CD4-positive, alpha-beta T cell treated with Interleukin-15 for 1 hour (primary cell): Measurements from ENCODE around the gene MYO5A.
"Not testable (repeated sequence)": the region's sequence is repeated elsewhere in the genome, so short reads cannot be mapped to it uniquely, and the experiment has no call there.

Experiments
- DNase-seq: peaks from one replicate; pipeline ENCODE4 v3.0.0-alpha.2; 2020

MYO5A gene

DNA sequence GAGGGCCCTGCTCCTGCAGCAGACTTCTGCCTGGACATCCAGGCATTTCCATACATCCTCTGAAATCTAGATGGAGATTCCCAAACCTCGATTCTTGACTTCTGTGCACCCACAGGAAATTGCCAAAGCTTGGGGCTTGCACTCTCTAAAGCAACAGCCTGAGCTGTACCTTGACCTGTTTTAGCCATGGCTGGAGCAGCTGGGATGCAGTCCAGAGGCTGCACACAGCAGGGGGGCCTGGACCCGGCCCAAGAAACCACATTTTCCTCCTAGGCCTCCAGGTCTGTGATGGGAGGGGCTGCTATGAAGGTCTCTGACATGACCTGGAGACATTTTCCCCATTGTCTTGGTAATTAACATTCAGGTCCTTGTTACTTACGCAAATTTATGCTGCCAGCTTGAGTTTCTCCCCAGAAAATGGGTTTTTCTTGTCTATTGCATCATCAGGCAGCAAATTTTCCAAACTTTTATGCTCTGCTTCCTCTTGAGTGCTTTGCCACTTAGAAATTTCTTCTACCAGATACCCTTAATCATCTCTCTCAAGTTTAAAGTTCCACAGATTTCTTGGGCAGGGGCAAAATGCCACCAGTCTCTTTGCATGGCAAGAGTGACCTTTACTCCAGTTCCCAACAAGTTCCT lies 11.8 kb upstream of the MYO5A start:
- DNase-seq = no peak

DNA sequence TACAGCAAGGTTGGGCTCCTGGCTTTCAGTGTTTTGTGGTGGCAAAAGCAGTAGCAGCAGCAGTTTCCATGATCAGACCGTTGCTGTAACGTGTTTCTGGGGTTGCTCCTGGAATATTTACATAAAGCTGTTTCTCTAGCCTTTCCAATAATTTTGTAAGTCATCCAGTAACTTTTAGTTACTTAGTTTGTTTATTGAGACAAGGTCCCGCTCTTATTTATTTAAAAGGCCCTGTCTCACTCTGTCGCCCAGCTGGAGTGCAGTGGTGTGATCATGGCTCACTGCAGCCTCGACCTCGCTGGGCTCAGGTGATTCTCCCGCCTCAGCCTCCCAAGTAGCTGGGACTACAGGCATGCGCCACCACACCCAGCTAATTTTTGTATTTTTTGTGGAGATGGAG lies 8.8 kb upstream of the MYO5A start:
- DNase-seq = no peak

DNA sequence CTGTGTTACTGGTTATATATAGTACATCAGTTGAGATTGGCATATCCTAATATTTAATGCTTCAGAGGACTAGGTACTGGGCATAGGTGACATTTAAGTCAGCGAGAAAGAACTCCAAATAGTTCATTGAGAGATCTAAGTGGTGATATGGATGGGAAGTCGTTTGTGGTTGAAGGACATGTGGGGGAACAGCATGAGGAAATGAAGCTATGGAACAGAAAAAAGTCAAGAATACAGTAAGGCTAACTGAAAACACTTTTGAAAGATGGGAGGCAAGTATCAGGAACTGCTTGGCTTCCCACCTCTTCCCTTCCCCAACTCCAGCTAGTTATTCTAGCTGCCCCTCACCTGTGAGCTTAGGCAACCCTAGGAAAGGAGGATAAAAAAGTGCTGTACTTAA lies 3.7 kb upstream of the MYO5A start:
- DNase-seq = no peak

DNA sequence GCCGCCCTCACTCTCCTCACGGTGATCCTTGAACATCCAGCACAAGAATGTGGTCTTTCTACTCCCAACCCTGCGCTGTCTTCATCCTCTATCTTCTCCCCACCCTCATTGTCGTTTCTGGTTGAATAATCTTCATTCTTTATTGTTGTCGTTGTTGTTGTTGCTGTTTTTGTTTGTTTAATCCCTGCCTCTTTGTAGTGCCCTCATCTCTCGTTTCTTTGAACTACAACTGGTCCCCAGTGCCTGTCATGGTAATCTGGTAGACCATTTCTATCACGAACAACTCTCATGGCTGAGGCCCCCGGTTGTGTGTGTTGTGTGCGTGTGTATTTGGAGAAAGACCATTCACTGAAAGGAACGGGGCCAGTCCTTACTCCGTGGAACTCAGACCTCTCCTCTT lies 1.3 kb upstream of the MYO5A start:
- DNase-seq = no peak

DNA sequence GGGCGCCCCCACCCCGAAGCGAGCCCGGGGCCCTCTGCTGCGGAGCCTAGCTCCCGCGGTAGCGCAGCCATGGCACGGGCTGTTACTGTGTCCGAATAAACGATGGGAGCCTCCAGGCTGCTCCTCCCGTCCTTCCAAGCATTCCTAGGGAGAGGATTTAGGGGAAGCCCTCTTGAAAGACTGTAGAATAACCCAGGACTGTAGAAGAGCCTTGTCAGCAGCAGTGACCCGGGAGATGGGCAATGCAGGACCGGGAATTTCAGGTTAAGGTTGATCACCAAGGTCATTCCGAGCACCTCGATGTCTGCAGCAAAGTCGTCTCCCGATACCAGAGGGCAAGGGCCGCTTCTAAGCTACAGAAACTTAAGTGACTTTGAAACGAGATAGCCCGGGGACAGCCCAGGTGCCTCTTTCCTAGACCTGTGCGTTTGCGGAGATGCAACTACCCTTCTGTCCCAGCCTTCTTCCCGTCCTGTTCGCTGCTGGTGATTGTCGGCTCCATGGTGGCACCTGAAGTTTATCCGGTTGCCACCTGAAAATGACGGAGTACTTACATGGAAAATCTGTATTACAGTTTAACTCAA lies 753 bp upstream of the MYO5A start:
- no peak for DNase-seq

DNA sequence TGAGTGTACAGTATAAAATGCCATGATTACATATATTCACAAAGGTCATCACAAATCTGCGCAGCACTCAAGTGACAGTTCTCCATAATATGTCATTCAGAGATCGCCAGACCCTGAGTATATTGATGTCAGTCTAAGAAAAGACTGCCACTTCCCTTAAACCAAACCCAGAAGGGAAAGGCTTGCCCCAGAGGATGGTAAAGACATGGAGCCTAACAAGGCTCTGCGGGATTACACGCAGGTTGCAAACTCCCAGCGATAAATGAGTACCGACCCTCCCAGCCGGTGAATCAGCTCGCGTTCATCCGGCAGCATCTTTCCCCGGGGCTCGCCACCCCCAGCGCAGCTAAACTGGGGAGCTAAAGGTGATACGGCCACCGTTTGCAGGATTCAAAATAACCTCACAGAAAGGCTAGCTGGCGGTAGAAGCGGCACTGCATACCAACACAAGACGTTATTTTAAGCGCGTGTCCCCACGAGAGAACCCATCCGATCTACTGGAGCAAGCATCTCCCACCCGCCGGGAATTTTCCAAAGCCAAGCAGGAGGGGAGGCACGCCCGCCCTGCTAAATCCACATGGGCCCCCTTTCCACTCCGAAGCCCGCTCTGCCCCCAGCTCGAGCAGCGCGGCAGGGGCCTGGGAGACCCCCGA lies 643 bp downstream of the MYO5A start:
- DNase-seq = peak; percentile 26

DNA sequence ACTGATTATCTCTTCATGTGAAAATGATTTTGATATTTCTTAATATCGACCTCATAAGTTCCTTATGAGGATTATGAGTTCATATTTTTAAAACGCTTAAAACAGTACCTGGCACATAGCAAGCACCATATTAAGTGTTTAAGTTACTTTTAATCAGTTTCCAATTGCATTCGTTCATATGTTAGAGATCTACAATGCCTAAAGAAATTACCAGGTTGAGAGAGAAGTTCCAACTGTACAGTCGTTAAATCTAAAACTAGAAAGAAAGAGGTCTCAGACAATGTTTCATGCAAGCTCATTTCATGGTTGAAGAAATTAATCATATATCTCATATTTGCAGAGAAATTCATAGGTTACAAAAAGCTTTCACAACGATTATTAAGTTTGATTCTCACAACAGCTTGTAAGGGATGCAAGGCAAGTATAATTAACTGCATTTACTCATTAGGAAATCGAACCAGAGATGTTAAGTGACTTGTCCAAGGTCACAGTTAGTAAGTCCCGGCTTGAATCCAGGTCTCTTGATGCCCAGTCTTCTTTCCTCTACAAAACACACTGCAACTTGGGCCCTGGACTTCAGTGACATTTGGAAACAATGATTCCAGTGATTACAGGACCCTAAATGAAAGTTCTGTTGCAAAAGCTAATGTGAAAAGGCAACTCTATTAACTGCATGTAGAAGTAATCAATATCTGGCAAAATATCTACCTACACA lies 1.3 kb downstream of the MYO5A start:
- DNase-seq = no peak

DNA sequence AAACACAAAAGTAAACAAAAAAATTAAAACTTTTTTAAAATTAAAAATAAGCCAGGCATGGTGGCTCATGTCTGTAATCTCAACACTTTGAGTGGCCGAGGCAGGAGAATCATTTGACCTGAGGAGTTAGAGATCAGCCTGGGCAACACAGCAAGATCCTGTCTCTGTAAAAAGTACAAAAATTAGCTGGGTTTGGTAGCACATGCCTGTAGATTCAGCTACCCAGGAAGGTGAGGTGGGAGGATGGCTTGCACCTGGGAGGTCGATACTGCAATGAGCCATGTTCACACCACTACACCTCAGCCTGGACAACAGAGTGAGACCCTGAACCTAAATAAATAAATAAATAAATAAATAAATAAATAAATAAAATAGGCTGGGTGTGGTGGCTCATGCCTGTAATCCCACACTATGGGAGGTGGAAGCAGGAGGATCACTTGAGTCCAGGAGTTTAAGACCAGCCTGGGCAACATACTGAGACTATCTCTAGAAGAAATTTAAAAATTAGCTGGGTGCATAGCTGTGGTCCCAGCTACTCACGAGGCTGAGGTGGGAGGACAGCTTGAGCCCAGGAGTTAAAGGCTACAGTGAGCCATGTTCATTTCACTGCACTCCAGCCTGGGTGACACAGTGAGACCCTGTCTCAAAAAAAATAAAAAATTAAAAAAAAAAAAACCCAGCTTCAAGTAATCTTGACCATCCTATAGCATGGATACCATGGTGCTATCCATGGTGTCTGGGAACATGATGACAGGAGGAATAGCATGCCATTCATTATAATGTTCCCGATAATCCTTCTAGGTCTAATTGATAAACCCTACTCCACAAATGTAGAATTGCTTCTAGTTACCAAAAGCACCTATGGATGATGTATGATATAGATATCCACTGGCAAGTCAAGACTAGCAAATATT lies 4.2 kb downstream of the MYO5A start:
- no peak for DNase-seq

DNA sequence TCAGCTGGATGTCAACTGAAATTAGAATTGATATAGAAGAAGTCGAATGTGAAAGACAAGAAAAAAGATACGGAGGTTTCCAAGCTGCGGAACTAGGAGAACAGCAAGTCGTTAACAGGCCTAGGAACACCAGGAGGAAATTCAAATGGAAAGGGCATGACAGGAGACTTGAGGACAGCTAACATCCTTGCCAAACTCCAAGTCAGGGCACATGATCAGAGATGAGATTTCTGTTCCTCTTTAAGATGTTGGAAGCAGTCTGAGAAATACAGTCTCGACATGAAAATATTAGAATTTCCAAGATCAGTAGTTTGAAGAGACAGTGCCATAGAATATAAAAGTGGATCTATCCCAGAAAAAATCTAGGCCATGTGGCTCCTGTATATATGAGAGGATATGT lies 5.0 kb downstream of the MYO5A start:
- DNase-seq = no peak

DNA sequence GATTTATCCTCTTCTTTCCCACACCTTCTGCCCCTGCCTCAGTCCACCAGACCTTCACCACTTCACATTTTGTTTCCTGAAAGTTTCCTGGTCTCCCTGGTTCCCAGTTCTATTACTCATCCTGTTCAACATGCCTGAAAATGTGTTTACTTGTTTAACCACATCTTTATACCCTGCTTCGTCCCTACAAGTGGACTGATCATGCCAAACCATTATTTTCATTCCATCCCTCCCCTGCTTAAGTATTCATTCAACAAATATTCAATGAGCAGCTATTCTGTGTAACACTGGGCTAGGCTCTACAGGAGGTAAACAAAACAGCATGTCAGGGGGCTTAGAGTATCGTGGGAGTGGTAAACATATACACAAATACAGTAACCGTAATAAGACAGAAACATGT lies 5.5 kb downstream of the MYO5A start:
- DNase-seq = no peak

DNA sequence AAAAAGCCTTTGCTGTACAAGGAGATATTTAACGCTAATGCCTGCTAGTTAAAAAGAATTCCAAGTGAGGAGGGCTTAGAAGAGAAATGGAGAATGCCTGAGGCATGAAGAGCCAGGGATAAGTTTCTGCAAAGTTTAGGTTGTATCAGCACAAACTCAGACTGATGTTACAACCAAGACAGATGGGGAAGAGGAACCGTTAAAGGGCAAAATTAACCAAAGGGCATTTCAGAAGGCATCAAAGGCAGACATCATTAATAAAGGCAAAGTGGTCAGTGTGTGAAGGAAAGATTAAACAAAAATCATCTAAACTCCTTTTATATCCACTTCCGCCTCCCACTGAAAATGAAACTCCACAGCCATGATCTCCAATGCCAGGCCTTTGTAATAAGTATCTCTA lies 7.0 kb downstream of the MYO5A start:
- no peak for DNase-seq

DNA sequence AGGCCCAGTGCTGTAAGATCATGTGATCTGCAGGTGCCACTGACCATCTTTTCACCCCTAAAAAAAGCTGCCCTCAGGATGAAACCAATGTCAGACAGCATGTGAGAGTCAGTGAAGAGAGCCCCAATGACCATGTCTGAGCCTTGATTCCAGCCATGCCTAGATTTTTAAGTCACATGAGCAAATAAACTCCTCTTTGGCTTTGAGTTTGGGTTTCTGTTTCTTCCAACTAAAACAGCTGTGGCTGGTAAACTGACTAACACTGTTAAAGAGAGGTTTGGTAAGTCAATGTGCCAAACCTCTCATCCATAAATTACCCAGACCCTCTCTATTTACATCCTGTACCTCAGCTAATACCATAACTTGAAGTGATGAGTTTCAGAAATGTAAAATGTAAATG lies 8.3 kb downstream of the MYO5A start:
- DNase-seq = no peak

DNA sequence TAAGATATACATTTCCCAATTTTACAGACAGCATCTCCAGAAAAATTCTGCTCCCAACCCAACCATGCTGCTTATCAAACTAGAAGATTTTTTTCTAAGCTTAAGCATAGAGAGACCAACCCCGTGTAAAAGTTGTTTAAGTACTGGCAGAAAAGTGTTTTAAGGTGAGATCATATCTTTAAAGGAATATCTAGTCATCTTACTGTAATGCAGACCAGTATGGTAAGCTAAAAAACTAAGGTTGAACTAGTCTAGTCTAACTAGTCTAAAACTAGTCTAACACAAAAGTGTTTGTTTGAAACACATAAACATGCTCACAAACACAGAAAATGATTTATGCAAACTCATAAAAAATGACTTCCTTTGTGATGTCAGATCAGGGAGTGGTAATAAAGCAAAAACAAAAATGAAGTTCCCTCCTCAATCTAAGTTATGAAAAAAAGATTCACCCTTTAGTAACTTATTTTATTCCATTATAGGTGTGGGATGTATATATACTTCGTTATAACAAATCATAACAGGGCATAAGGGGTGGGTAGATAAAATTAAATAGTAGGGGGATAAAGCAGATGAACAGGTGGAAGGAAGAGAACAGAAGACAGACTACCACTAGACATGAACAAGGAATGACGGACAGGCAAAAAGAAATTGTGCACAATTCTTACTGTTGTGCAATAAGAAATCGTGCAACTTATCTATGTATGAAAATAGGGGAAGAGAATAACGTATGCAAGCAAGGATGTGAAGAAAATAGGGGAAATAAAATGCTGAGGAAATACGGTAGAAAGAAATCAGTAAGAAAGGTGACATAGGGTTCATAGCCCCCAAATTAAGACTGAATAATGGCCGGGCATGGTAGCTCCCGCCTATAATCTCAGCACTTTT lies 10.0 kb downstream of the MYO5A start:
- DNase-seq = no peak

DNA sequence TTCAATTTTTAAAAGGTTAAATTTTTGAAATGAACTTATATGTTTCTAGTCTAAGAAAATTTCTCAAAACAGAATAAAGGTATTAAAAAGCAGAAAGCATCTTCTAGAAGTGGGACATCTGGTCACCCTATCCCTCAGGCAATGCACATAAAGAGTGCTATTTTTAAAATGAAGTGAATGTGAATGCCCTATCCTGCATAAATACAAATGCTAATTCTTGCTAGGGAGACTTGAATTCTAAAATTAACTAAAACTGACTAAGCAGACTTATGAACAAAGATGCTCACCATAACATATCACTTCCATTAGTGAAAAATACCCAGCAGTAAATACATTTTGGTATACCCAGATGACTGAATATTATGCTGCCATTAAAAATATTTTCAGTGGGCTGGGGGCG lies 11.7 kb downstream of the MYO5A start:
- no peak for DNase-seq

DNA sequence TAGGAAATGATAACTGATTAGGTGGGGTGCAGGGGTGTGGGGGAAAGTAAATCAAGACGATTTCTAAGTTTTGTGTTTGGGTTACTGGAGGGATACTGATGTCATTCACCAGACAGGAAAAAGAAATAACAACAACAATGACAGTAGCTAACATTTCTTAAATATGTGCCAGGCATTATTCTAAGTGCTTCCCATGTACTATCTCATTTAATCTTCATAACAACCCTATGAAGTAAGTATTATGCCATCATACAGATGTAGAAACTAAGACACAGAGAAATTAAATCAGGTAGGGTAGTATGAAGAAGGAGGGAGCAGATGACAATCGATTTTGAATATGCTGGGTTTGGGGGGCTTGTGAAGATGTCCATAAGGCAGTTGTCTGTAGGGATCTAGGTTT lies 13.3 kb downstream of the MYO5A start:
- DNase-seq = no peak

DNA sequence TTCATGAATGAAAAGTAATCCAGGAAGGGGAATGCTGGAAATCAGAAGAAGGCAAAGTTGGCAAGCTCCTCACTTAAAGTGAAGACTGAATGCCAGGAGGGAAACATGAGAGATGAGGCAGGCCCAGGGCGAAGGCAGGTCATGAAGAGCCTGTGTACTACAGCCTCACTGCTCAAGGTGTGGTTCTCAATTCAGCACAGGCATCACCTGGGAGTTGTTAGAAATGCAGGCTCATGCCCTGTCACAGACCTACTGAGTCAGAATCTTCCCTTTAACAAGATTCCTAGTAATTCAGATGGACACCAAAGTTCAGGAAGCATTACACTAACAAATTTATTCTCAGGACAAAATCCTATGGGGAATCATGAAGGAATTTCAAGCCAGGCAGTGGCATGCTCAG lies 14.2 kb downstream of the MYO5A start:
- no peak for DNase-seq

DNA sequence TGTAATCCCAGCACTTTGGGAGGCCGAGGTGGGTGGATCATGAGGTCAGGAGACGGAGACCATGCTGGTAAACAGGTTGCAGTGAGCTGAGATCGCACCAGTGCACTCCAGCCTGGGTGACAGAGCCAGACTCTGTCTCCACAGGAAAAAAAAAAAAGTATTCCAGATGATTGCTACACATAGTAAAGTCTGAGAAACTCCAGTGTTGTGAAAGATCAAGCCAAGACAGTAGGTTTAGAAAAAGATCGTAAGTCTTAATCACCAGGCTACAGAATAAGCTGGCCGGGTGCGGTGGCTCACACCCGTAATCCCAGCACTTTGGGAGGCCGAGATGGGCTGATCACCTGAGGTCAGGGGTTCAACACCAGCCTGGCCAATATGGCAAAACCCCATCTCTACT lies 15.8 kb downstream of the MYO5A start:
- DNase-seq = not testable (repeated sequence)

DNA sequence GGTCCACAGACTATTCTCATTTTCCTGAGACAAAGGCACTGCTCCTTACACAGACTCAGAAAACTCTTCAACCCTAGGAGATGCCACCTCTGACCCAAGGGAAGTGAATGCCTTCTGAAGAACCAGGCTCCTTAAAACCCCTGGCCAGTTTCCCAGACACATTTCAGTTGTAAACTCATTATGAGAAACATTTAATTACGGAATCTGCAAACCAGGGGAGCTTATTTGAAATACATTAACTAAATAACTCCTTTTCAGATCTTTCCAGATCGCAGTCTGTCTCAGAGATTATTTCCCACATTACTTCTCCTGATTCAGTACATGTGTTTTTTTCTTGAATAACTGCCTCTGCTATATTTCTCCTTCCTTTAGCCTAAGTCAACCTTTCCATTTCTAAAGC lies 17.6 kb downstream of the MYO5A start:
- no peak for DNase-seq

DNA sequence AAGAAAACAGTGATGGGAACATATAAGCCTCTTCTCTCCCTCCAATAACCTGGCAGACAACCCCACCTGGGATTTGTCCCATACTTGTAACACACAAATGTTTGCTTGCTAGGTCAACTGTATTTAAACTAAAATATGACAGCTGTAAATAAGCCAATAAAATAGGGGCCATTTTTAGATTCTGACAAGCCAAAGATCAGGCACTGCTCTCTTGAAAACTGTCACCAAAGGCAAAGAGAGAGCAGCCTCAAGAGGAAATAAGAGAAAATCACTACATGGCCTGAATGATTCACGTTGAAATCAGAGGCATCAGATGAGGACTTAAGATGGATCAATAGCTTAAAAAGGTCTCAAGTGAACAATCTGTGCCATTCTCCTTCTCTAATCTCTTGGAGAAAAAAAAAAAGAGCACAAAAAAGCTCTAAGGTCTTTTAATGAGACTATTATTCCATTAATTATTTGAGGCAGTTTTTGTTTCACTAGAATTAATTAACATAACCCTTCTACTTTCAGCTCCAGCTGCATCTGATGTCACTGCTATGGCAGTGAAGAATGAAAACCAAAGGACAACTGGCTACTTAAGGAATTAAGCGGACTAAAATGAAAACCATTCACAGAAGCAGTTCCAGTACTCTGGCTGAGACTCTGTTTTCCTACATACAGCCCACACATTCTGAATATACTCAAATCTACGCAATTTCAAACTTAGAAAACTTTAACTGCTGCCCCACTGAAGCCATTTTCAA lies 19.0 kb downstream of the MYO5A start:
- no peak for DNase-seq

DNA sequence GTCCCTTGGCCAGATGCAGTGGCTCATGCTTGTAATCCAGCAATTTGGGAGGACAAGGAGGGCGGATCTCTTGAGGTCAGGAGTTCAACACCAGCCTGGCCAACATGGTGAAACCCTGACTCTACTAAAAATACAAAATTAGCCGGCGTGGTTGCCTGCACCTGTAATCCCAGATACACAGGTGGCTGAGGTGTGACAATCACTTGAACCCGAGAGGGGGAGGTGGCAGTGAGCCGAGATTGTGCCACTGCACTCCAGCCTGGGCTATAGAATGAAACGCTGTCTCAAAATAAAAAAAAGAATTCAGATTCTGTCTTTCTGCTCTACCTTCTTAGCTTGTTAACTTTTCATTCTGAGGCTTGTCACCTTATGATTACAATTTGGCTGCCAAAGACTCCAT lies 22.1 kb downstream of the MYO5A start:
- no peak for DNase-seq

DNA sequence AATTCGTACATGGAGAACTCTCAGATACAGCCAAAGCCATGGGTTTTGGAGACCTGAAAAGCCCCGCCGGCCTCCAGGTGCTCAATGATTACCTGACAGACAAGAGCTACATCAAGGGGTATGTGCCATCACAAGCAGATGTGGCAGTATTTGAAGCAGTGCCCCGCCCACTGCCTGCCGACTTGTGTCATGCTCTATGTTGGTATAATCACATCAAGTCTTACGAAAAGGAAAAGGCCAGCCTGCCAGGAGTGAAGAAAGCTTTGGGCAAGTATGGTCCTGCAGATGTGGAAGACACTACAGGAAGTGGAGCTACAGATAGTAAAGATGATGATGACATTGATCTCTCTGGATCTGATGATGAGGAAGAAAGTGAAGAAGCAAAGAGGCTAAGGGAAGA lies 23.5 kb downstream of the MYO5A start:
- DNase-seq = no peak
